K562 (cell line): Measurements from ENCODE around the gene ZNF296. TPM values are rescaled to one million over a fixed set of nuclear protein-coding genes. Genes with fewer than 3 reads are reported as not detected.

Source experiments
- ADNP ChIP-seq: fragments of 200-800 bp; sonication (Bioruptor generic); IDR thresholded peaks from 2 replicates; pipeline ENCODE4 v1.6.1; 2016; ENCODE audit warnings: missing genetic modification characterization, missing compliant biosample characterization
- DEAF1 ChIP-seq: fragments of 450-650 bp; formaldehyde crosslinking; IDR thresholded peaks from 2 replicates; pipeline ENCODE4 v1.4.0; 2020; ENCODE audit warnings: mild to moderate bottlenecking, moderate library complexity
- E2F3 ChIP-seq: fragments of 250-450 bp; sonication (Bioruptor Pico); IDR thresholded peaks from 2 replicates; pipeline ENCODE4 v1.4.0; 2020; ENCODE audit warnings: mild to moderate bottlenecking
- EHMT2 ChIP-seq: fragments of 450-650 bp; IDR thresholded peaks from 2 replicates; pipeline ENCODE4 v1.6.1; 2018; ENCODE audit warnings: antibody characterized with exemption
- ELF1 ChIP-seq: fragments of 200-800 bp; sonication (Bioruptor generic); IDR thresholded peaks from 2 replicates; pipeline ENCODE4 v1.6.1; 2016; ENCODE audit warnings: missing genetic modification characterization, missing compliant biosample characterization
- MCM7 ChIP-seq, 2 experiments: fragments of 450-650 bp; IDR thresholded peaks; 2 replicates each; pipeline ENCODE4 v1.6.1; 2016 to 2018
- NFIC ChIP-seq: fragments of 450-650 bp; IDR thresholded peaks from 2 replicates; pipeline ENCODE4 v1.6.1; 2017; ENCODE audit warnings: mild to moderate bottlenecking, inconsistent platforms
- NFYB ChIP-seq: IDR thresholded peaks from 2 replicates; pipeline ENCODE4 v1.6.1; 2011; ENCODE audit warnings: mild to moderate bottlenecking, moderate library complexity; ENCODE audit not compliant: insufficient read length; ENCODE audit errors: extremely low read depth
- PHF8 ChIP-seq: fragments of 200-600 bp; sonication (generic); IDR thresholded peaks from 2 replicates; pipeline ENCODE4 v1.6.1; 2012; ENCODE audit warnings: mixed run types, mild to moderate bottlenecking, inconsistent platforms, low read length, moderate library complexity, borderline replicate concordance
- PTRF ChIP-seq: fragments of 450-650 bp; IDR thresholded peaks from 2 replicates; pipeline ENCODE4 v1.6.1; 2016; ENCODE audit warnings: mild to moderate bottlenecking, missing genetic modification characterization, missing compliant biosample characterization
- RBFOX2 ChIP-seq: fragments of 200-400 bp; formaldehyde crosslinking; IDR thresholded peaks from 2 replicates; pipeline ENCODE4 v1.6.1; 2017; ENCODE audit warnings: low read depth, mild to moderate bottlenecking, low read length, moderate library complexity
- RHOXF2B ChIP-seq: fragments of 250-450 bp; sonication (Bioruptor Pico); conservative IDR thresholded peaks from 2 replicates; pipeline ENCODE4 v1.5.1; 2021
- TCF7L2 ChIP-seq: fragments of 150-350 bp; IDR thresholded peaks from 2 replicates; pipeline ENCODE4 v1.6.1; 2016; ENCODE audit warnings: low read depth, mild to moderate bottlenecking, low read length, moderate library complexity
- ZFP36 ChIP-seq: fragments of 150-350 bp; IDR thresholded peaks from 2 replicates; pipeline ENCODE4 v1.6.1; 2018; ENCODE audit warnings: low read length, low read depth; ENCODE audit not compliant: partially characterized antibody
- polyA plus RNA-seq, 8 experiments: library from polyadenylated mRNA; depleted of rRNA in 4 of 8; stranded (reverse) in 5 of 8; unstranded in 3 of 8; fragments of >200 nt; fragmentation: Nextera tagmentation in 2 of 8; fragmentation: Illumina TruSeq in 1 of 8; extraction: Ambion mirVana in 2 of 8; extraction: Trizol in 1 of 8; gene quantifications; 2 replicates each; pipeline versions ENCODE4 v1.2.1 to v1.2.3, GENCODE V29; 2011 to 2014; ENCODE audit warnings: inconsistent platforms in 1 of 8, missing spikeins in 1 of 8
- total RNA-seq, 7 experiments: library from RNA; depleted of rRNA in 6 of 7; stranded (reverse); fragments of >200 nt in 6 of 7; fragmentation: Illumina TruSeq in 2 of 7; extraction: Trizol in 2 of 7; gene quantifications; 2 replicates each; pipeline versions ENCODE4 v1.2.1 to v1.2.3, GENCODE V29; 2011 to 2021; ENCODE audit warnings: low replicate concordance in 1 of 7
- TF ChIP-seq, protein P1 (sequence below), 2 experiments: fragments of 150-350 bp in 1 of 2; IDR thresholded peaks; 2 replicates each; pipeline ENCODE4 v1.6.1; 2012 to 2016; ENCODE audit warnings: low read depth in 2 of 2, low read length in 2 of 2, mild to moderate bottlenecking in 1 of 2, moderate library complexity in 1 of 2
- TF ChIP-seq, protein P2 (sequence below), 2 experiments: IDR thresholded peaks; 2 replicates each; pipeline ENCODE4 v1.6.1; 2011; ENCODE audit warnings: borderline replicate concordance in 1 of 2, control low read depth in 1 of 2, low read depth in 1 of 2, low read length in 1 of 2, mild to moderate bottlenecking in 1 of 2, mixed read lengths in 1 of 2, moderate library complexity in 1 of 2; ENCODE audit not compliant: insufficient read depth in 1 of 2, insufficient read length in 1 of 2, poor library complexity in 1 of 2, severe bottlenecking in 1 of 2; ENCODE audit errors: extremely low read depth in 1 of 2
- TF ChIP-seq, protein P3 (sequence below): fragments of 450-650 bp; IDR thresholded peaks from 2 replicates; pipeline ENCODE4 v1.6.1; 2016; ENCODE audit warnings: missing biosample characterization, missing genetic modification characterization

Gene ZNF296
- total and polyA plus RNA-seq, 9 of the 15 experiments (the other 6 are each of a cell fraction or from before 2014, with no cell fraction given): 0.03 to 8.8 (median 0.47) TPM; not detected in 1

GRCh38 chr19:45079063-45079910 is 3.0 kb upstream of the ZNF296 start, which contains the start of gene GEMIN7 (continued):
- TF ChIP-seq, protein P1, sequence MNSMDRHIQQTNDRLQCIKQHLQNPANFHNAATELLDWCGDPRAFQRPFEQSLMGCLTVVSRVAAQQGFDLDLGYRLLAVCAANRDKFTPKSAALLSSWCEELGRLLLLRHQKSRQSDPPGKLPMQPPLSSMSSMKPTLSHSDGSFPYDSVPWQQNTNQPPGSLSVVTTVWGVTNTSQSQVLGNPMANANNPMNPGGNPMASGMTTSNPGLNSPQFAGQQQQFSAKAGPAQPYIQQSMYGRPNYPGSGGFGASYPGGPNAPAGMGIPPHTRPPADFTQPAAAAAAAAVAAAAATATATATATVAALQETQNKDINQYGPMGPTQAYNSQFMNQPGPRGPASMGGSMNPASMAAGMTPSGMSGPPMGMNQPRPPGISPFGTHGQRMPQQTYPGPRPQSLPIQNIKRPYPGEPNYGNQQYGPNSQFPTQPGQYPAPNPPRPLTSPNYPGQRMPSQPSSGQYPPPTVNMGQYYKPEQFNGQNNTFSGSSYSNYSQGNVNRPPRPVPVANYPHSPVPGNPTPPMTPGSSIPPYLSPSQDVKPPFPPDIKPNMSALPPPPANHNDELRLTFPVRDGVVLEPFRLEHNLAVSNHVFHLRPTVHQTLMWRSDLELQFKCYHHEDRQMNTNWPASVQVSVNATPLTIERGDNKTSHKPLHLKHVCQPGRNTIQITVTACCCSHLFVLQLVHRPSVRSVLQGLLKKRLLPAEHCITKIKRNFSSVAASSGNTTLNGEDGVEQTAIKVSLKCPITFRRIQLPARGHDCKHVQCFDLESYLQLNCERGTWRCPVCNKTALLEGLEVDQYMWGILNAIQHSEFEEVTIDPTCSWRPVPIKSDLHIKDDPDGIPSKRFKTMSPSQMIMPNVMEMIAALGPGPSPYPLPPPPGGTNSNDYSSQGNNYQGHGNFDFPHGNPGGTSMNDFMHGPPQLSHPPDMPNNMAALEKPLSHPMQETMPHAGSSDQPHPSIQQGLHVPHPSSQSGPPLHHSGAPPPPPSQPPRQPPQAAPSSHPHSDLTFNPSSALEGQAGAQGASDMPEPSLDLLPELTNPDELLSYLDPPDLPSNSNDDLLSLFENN (IDR thresholded peaks at IDR 0.05; ENCODE audit: low read depth in 2 of 2, low read length in 2 of 2): peak in 1 of 2 experiments; percentile 37; a peak in 1 of 4 replicates
- TF ChIP-seq RBFOX2 (peak; percentile 94), PTRF (tag) (no peak), NFIC (peak; percentile 36), TCF7L2 (0 out of 2 replicates have a peak, but pooled peaks have one; percentile 22), E2F3 (CRISPR knock-in tag) (peak; percentile 64; the same call in 1 of the 2 replicates), PHF8 (peak; percentile 95), RHOXF2B (CRISPR knock-in tag) (no peak), ZFP36 (no peak), DEAF1 (CRISPR knock-in tag) (no peak), ADNP (tag) (no peak), EHMT2 (no peak), MCM7 (IDR thresholded peaks at IDR 0.05) (no peak), NFYB (no peak), ELF1 (tag) (no peak)
- TF ChIP-seq, protein P2, sequence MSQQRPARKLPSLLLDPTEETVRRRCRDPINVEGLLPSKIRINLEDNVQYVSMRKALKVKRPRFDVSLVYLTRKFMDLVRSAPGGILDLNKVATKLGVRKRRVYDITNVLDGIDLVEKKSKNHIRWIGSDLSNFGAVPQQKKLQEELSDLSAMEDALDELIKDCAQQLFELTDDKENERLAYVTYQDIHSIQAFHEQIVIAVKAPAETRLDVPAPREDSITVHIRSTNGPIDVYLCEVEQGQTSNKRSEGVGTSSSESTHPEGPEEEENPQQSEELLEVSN (IDR thresholded peaks at IDR 0.05; ENCODE audit: borderline replicate concordance in 1 of 2, extremely low read depth in 1 of 2, insufficient read depth in 1 of 2, insufficient read length in 1 of 2, low read depth in 1 of 2, low read length in 1 of 2, poor library complexity in 1 of 2, severe bottlenecking in 1 of 2): peak; percentile 89 to 97
- TF ChIP-seq, protein P3, sequence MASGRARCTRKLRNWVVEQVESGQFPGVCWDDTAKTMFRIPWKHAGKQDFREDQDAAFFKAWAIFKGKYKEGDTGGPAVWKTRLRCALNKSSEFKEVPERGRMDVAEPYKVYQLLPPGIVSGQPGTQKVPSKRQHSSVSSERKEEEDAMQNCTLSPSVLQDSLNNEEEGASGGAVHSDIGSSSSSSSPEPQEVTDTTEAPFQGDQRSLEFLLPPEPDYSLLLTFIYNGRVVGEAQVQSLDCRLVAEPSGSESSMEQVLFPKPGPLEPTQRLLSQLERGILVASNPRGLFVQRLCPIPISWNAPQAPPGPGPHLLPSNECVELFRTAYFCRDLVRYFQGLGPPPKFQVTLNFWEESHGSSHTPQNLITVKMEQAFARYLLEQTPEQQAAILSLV (tag): no peak
